GM19025 (cell line): ENCODE measurements around the gene CLCN6.

Experiments
- ATAC-seq: cut with Tn5 transposase; IDR thresholded peaks from one replicate; pipeline ENCODE4 v1.9.1; 2021; ENCODE audit warnings: mild to moderate bottlenecking, low read depth, moderate library complexity; ENCODE audit not compliant: unreplicated experiment

Gene CLCN6

GRCh38 chr1:11822091-11822490 is 16.1 kb downstream of the CLCN6 start:
- ATAC-seq: no peak

- no peak for ATAC-seq
These were observed 17.6 kb downstream of the CLCN6 start for GRCh38 chr1:11823366-11824137.

GRCh38 chr1:11825131-11825530 is 19.1 kb downstream of the CLCN6 start:
- ATAC-seq: no peak

- ATAC-seq: no peak
These were observed 21.0 kb downstream of the CLCN6 start for GRCh38 chr1:11826946-11827345.

GRCh38 chr1:11828511-11828910 is 22.5 kb downstream of the CLCN6 start:
- no peak for ATAC-seq

- ATAC-seq: no peak
These were observed 26.1 kb downstream of the CLCN6 start for GRCh38 chr1:11831945-11832725.

- ATAC-seq: no peak
These were observed 27.5 kb downstream of the CLCN6 start for GRCh38 chr1:11833497-11833896.

- ATAC-seq: no peak
These were observed 27.9 kb downstream of the CLCN6 start for GRCh38 chr1:11833900-11834299.

GRCh38 chr1:11835441-11836225 is 29.6 kb downstream of the CLCN6 start:
- ATAC-seq: no peak

GRCh38 chr1:11836955-11837766 is 31.2 kb downstream of the CLCN6 start:
- ATAC-seq: no peak

- ATAC-seq: no peak
These were observed 31.9 kb downstream of the CLCN6 start for GRCh38 chr1:11837767-11838348.

- ATAC-seq: no peak
These were observed 32.6 kb downstream of the CLCN6 start for GRCh38 chr1:11838349-11839272.

GRCh38 chr1:11839727-11840705 is 34.0 kb downstream of the CLCN6 start:
- no peak for ATAC-seq

- ATAC-seq: no peak
These were observed 35.5 kb downstream of the CLCN6 start for GRCh38 chr1:11841245-11842153.

GRCh38 chr1:11842154-11843041 is 36.4 kb downstream of the CLCN6 start:
- ATAC-seq: no peak
